ENCODE measurements around the gene FAM200C. TPM values are rescaled to one million over a fixed set of nuclear protein-coding genes. Genes with fewer than 3 reads are reported as not detected.

The FAM200C gene
- total RNA-seq, 1 donor from 2014 or later: not detected

DNA sequence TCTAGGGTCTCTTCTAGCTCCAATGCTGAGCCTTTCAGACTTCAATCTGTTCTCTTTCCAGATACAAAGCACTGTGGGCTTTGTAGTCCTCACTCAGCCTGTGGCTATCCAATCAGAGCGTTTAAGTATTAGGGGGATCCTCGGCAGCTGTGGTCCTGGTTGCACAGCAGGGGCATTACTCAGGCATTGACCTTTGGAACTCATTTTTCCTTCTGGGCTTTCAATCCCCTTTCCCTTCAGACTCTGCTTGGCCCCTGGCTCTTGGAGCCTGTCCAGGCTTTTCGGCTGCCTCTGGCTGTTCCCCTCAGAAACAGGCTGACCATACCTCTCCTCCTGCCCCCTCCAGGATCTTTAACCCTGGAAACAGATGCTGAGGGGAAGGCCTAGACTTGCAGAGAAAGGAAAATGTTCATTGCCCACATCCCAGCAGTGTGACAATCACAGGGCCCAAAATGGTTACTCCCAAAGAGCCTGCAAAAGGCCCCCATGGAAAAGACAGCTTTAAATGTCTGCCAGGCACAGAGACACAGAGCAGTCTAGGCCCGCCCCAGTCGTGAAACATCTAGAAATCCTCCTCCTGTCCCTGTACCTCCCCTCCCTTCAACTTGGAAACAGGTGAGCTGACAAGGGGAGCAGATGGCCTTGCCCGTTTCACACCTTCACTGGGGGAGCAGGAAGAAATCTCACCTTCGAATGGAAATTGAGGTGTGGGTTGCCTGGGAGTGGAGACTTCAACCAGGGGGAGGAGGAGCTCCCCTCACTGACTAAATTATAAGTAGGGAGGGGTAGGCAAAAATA is 43.1 kb downstream of the FAM200C start:
- H3K27me3 ChIP-seq: no peaks in the 10 kb centered on the region
- H3K9me3 ChIP-seq: no peaks in the 10 kb centered on the region
- peaks cover 24 to 35% of the 10 kb centered on the region in 2 donors for H3K4me1 ChIP-seq
- no peaks in the 10 kb centered on the region for H3K36me3 ChIP-seq
- no peak for TF ChIP-seq CTCF (IDR thresholded peaks at IDR 0.05)
- intact Hi-C loops (cut with DNase I): no loop called here
- peak in 1 of 2 donors; percentile 54 for DNase-seq (ENCODE audit: low spot score in 2 of 2)
- H3K4me3 ChIP-seq: no peak overlapping the region
- H3K27ac ChIP-seq: peak overlapping the region; percentile 89 to 93

- Histone ChIP-seq H3K27ac (no peak overlapping the region), H3K36me3 (no peaks in the 10 kb centered on the region), H3K9me3 (no peaks in the 10 kb centered on the region), H3K27me3 (no peaks in the 10 kb centered on the region), H3K4me3 (no peak overlapping the region), H3K4me1 (peaks cover 22 to 29% of the 10 kb centered on the region in 2 donors)
- intact Hi-C loops (cut with DNase I): no loop called here
- DNase-seq (ENCODE audit: low spot score in 2 of 2): no peak
- no peak for TF ChIP-seq CTCF (IDR thresholded peaks at IDR 0.05)
These were observed 45.2 kb downstream of the FAM200C start for GRCh38 chr5:160354666-160355065.

DNA sequence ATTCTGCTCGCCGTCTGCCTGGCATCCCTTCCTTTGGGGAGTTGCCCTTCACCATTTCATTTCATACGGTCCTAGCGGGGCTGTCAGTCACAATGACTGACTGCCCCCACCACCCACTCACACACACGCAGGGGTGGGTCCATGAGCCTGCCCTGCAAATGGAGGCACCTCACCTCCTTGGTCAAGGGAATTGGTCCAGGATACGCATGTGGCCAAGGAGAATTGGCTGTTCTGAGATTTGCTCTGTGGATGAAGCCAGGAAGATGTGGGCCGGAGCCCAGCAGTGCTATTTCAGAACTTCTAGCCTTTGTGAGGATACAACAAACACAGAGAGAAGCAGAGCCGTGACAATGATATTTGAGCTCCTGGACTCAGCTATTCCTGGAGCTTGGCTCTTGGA is 46.5 kb downstream of the FAM200C start:
- Histone ChIP-seq H3K36me3 (peaks cover 2 to 6% of the 10 kb centered on the region in 2 donors), H3K27ac (peak overlapping the region; percentile 70 to 79), H3K4me3 (peak overlapping the region in 1 of 2 donors; percentile 3), H3K4me1 (peaks cover 11 to 17% of the 10 kb centered on the region in 2 donors), H3K27me3 (no peaks in the 10 kb centered on the region), H3K9me3 (no peaks in the 10 kb centered on the region)
- intact Hi-C loops (cut with DNase I): no loop called here
- TF ChIP-seq CTCF (IDR thresholded peaks at IDR 0.05): no peak
- peak; percentile 51 to 89 for DNase-seq (ENCODE audit: low spot score in 2 of 2)

- Histone ChIP-seq H3K27me3 (no peaks in the 10 kb centered on the region), H3K27ac (no peak overlapping the region), H3K4me1 (peaks cover 6 to 9% of the 10 kb centered on the region in 2 donors), H3K4me3 (no peak overlapping the region), H3K36me3 (peaks cover 2 to 9% of the 10 kb centered on the region in 2 donors), H3K9me3 (no peaks in the 10 kb centered on the region)
- TF ChIP-seq CTCF (IDR thresholded peaks at IDR 0.05): no peak
- intact Hi-C loops (cut with DNase I): no loop called here
- DNase-seq (ENCODE audit: low spot score in 2 of 2): no peak
These were observed 47.5 kb downstream of the FAM200C start for GRCh38 chr5:160352308-160352707.

GRCh38 chr5:160349935-160350303 is 49.9 kb downstream of the FAM200C start:
- Histone ChIP-seq H3K36me3 (peaks cover 2 to 9% of the 10 kb centered on the region in 2 donors), H3K4me1 (peaks cover 0 to 3% of the 10 kb centered on the region in 2 donors), H3K27me3 (no peaks in the 10 kb centered on the region), H3K9me3 (no peaks in the 10 kb centered on the region), H3K4me3 (no peak overlapping the region), H3K27ac (no peak overlapping the region)
- intact Hi-C loops (cut with DNase I): loop anchor here (5.0 kb wide), 1 partner anchor 268 kb away; no protein-coding TSS in a partner anchor
- no peak for TF ChIP-seq CTCF (IDR thresholded peaks at IDR 0.05)
- no peak for DNase-seq (ENCODE audit: low spot score in 2 of 2)

All from ascending aorta (tissue), 2 donors.